Fibroblast of mammary gland (primary cell): ENCODE results near the gene TMEM50B.
"Not testable (repeated sequence)": the region's sequence is repeated elsewhere in the genome, so short reads cannot be mapped to it uniquely, and the experiment has no call there.

Experiments
- DNase-seq: peaks from one replicate; pipeline ENCODE4 v3.0.0-alpha.2; 2010; ENCODE audit warnings: low read depth
- H3K4me3 ChIP-seq: 2 replicates; pipeline ENCODE4 v1.5.1; 2011; ENCODE audit warnings: low read depth, mild to moderate bottlenecking, low read length, moderate library complexity; ENCODE audit not compliant: control insufficient read depth
- CTCF ChIP-seq: conservative IDR thresholded peaks from 2 replicates; pipeline ENCODE4 v1.5.1; 2011; ENCODE audit warnings: low read depth, low read length, inconsistent platforms; ENCODE audit not compliant: control insufficient read depth, insufficient read depth

Gene TMEM50B

DNA sequence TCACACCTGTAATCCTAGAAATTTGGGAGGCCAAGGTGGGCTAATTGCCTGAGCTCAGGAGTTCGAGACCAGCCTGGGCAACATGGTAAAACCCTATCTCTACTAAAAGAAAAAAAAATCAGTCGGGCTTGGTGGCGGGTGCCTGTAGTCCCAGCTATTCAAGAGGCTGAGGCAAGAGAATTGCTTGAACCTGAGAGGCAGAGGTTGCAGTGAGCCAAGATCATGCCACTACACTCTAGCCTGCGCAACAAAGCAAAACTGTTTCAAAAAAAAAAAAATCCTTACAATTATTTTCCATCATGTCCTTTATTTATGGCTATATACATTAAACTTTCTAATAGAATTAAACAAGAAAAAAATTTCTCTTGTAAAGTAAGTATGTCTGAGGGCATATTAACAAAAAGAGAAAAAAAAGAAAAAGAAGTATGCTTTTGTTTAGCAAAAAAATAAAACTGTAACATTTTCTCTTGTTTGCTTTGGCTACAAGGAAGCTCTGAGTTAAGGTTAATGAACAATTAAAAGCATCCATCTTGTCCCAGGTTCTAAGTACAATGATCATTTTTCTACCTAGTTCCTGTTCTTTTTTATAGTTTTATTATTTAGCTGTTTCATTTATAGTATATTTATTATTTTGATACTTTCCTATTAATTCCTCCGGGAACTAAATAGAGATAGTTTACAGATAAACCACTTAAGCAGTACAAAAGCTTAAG, 18.1 kb downstream of the TMEM50B start:
- TF ChIP-seq CTCF = no peak
- no peak for DNase-seq

GRCh38 chr21:33458861-33459260, 20.9 kb downstream of the TMEM50B start:
- TF ChIP-seq CTCF = no peak
- DNase-seq = no peak
- no peak overlapping the region for H3K4me3 ChIP-seq

More for the DNA sequence above, 18.1 kb downstream of the TMEM50B start:
- H3K4me3 ChIP-seq = no peak overlapping the region

GRCh38 chr21:33455686-33456446, 23.9 kb downstream of the TMEM50B start:
- DNase-seq = no peak
- no peak overlapping the region for H3K4me3 ChIP-seq
- TF ChIP-seq CTCF = no peak

GRCh38 chr21:33452362-33452761, 27.4 kb downstream of the TMEM50B start:
- no peak for TF ChIP-seq CTCF
- no peak for DNase-seq
- H3K4me3 ChIP-seq = no peak overlapping the region

GRCh38 chr21:33451634-33452071, 28.1 kb downstream of the TMEM50B start:
- no peak for TF ChIP-seq CTCF
- peak; percentile 48 for DNase-seq
- no peak overlapping the region for H3K4me3 ChIP-seq

- DNase-seq = no peak
These were observed 30.2 kb downstream of the TMEM50B start for GRCh38 chr21:33449616-33450015.

GRCh38 chr21:33446620-33447019, 33.2 kb downstream of the TMEM50B start:
- not testable (repeated sequence) for DNase-seq, H3K4me3 ChIP-seq

More at GRCh38 chr21:33449616-33450015, 30.2 kb downstream of the TMEM50B start:
- TF ChIP-seq CTCF = no peak
- no peak overlapping the region for H3K4me3 ChIP-seq
